Measurements from ENCODE around the gene TRPC6.
"Not testable (repeated sequence)": the region's sequence is repeated elsewhere in the genome, so short reads cannot be mapped to it uniquely, and the experiment has no call there.

Gene TRPC6

DNA sequence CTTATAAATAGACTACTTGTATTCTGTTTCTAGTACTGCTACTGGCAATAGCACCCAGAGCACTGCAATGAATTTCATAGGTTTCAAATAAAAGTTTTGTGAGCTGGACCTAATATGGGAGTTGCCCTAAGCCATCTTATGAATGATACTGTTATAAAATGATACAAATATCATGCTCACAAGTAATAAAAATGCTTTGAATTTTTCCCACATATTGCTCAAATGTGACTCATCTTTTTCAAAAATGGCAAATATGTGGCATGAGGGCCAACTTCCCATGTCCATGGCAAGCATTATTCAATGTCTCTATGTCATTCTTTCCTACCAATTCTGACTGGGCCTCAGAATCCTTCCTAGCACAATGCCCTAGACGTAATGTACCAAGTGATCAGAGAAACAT lies 137.6 kb downstream of the TRPC6 start:
- no peak for DNase-seq

DNA sequence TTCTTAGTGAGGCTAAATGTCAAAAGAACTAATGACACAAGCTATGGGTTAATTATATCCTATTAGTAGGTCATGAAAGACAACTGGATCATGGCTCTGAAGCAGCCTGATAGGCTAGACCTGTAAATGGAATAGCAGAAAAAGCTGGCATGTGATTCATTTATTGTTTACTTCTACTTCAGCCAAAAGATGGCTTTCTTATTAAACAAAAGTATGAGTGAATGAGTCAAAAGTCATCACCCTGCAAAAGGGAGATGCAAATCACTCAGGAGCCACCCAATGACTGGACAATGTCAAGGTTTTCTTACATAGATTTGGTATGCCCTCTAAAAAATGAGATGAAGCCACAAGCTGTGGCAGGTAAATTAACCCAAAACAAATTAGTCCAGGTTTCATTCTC lies 138.0 kb downstream of the TRPC6 start:
- DNase-seq: no peak

DNA sequence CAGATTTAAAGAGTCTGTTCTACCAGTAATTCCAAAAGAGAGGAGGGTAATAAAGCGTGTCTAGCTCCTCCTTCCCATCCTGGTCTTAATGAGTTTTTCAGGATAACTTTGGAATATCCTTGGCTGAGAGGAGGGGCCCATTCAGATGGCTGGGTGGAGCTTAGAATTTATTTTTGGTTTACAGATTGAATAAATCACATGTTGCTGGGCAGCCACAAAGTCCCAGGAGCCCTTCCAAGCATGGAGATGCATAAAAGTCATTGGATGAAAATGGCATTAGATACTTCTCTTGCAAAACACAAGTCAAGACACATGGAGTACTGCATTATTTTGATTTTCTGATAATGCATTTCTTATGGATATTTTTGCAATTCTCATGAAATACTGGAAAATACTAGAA lies 139.0 kb downstream of the TRPC6 start:
- no peak for DNase-seq

DNA sequence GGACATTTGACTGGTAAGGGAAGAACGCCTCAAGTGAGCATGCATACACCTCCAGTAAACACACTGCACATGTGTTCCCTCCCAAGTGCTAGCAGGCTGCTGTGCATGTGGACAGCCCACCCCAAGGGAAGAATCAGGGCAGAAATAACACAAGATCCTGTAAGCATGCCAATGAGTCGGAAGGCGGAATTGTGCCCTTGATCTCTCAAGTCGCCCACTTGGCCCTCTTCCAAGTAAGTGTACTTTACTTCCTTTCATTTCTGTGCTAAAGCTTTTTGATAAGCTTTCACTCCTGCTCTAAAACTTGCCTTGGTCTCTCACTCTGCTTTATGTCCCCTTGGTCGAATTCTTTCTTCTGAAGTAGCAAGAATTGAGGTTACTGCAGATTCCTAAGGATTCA lies 139.6 kb downstream of the TRPC6 start:
- no peak for DNase-seq

DNA sequence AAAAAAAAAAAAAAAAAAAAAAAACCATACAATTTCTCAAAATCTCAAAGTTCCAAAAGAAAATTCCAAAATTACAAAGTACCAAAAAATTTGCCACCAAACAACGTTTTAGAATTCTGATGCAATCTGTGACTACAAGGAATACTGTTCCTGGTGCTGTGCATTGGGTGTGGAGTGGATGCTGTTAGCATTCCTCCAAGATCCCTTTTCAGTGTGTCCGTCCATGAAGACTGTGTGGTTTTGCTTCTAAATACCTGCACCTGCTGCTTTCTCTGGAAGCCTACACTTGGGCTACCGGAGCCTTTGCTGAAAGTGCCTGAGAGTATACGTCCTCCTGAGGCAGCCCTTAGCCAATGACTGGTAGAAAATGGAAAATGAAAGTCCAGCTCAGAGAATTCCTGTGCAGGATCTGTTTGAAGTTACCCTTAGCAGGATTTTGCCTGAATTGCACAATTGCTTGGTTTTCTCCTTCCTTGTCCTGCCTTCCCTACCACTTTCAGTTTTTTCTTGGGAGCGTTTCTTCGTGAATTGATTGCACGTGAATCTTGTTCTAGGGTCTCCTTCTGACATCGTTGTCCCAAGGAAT lies 140.8 kb downstream of the TRPC6 start:
- no peak for DNase-seq

DNA sequence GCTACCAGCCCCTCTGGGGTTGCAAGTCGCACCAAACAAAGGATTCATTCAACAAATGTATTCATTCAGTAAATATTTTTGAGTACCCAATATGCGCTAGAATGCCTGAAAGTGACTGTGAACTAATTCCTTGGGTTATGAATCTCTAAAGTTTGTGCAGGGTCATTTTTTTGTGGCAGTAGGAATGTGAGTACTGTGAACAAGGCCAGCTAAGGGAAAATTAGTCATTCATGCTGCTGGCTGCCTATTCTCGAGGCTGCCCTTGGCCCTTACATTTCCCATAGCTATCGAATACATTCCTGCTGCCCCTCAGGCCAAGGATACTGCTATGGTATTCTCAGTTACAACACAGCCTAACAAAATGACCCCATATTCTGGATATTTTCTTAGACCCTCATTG lies 141.6 kb downstream of the TRPC6 start:
- no peak for DNase-seq

DNA sequence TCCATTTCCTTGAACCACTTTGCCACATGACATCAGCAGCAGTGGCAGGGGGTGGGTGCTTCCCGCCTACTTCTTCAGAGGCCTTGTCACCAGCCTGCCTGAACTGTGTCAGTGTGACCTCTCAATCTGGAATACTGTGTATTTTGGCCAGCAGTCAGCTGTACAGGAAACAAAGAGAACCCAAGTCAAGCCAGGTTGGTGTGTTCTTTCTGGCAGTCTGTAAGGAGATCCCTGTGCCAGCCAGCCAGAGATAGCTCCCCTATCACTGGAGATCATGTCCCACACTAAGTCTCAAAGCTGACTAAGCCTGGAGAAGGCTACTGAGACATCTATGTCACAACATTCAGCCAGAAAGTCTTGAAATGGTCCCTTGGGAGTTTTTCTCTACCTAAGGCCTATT lies 142.1 kb downstream of the TRPC6 start:
- DNase-seq: no peak

DNA sequence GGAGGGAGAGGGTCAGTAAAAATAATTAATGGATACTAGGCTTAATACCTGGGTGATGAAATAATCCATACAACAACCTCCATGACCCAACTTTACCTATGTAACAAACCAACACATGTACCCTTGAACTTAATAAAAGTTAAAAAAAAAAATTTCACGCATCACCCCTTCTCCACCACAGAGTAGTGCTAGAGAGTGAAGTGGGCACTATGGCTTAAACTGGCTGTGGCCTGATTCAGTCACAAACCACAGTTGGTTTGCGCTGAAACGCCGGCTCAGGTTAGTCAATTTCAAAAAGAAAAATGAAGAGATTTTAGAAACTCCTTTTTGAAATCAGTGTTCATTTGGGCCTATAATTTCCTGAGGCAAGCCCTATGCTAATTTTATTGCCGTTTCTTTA lies 144.3 kb downstream of the TRPC6 start:
- no peak for DNase-seq

DNA sequence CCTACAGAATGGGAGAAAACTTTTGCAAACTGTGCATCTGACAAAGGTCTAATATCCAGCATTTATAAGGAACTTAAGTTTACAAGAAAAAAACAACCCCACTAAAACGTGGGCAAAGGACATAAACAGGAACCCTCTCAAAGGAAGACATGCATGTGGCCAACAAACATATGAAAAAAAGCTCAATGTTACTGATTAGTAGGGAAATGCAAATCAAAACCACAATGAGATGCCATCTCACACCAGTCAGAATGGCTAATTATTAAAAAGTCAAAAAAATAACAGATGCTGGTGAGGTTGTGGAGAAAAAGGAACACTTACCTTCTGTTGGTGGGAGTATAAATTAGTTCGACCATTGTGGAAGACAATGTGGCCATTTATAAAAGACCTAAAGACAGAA lies 145.1 kb downstream of the TRPC6 start:
- not testable (repeated sequence) for DNase-seq

DNA sequence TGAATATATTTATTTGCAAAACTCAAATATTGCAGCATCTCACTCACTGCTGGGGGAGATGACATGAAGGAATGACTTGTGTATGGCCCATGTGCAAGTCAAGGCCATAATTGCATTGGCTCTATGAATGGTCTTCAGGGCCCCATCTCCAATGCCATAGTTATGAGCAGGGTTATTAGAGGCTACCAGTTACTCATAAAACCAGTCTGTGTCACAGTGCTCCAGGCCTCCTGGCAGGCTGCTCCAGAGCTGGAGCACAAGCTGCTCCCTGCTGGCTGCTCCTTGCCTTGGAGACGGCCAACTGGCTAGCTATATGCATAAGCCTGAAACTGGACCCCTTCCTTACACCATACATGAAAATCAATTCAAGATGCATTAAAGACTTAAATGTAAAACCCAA lies 145.7 kb downstream of the TRPC6 start:
- no peak for DNase-seq

DNA sequence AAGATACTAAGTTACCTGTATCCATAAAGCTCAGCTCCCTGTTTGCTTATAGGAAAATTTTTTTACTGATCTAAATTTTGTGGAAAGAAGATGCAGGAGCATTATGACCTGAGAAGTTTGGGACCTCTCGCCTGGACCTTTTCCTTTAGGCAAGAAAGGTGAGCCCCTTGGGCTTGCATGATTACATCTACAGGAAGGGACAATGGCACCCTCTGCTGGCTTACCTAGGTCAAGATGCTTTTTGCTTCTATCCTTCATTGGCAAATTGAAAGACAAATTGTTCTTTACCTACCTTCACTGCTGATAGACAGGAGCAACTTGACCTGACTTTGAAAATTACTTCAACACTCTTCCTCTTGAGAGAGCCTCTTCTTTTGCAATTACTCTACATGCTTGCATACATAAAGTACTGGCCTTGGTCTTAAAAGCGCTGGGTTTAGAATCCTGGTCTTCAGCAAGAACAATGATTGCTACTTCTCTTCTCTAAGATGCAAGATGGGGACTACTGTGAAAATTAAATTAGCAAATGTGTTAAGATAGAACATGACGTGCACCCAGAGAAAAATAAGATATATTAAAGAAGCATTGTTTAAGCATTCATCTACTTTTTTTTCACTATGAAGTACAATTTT lies 147.2 kb downstream of the TRPC6 start:
- DNase-seq: peak in 1 of 2 donors; percentile 3

DNA sequence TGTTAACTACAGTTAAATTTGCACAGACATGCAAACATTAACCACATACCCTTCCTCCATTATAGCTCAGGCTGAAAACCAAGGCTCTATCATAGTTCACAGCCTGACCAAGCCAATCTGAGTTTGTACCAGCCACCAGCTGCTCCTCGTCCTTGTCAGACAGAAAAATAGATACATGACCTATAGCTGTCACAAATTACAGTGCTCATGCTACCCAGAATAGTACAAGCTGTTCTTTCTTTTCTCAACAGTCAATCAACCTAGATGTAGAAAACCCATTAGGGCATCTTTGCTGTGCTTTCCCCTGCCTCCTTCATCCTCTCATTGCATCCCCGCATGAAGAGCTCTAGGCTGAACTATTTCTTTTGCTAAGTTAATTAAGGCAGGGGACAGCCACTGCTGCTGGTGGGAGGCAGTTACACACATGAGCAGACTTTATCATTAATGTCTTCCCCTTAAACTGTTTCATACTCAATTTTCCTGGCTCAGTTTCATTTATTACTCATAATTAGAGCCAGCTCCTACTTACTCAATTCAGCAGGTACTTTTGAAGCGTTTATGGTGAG lies 148.3 kb downstream of the TRPC6 start:
- no peak for DNase-seq

DNA sequence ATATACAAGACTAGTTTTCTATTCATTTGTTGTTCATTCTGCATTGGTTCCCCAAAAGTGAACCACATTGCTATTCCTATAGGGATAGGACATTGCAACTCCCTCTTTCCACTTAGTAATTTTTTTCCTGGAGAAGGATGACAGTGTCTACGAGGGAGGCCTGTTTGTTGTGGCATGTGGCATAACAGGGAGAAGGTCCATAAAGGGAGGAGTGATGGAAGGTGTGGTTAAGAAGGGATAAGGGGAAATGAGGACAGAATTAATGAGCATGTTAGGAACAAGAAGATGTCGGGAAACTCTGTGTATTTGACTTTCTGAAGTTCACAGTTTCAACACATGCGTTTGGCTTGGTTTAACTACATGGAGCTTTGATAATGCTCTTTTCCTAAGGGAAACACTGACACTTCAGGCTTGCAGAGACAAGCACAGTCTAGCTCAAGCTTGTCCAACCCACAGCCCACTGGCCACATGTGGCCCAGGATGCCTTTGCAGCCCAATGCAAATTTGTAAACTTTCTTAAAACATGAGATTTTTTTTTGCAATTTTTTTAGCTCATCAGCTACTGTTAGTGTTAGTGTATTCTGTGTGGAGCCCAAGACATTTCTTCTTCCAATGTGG lies 149.7 kb downstream of the TRPC6 start:
- no peak for DNase-seq

DNA sequence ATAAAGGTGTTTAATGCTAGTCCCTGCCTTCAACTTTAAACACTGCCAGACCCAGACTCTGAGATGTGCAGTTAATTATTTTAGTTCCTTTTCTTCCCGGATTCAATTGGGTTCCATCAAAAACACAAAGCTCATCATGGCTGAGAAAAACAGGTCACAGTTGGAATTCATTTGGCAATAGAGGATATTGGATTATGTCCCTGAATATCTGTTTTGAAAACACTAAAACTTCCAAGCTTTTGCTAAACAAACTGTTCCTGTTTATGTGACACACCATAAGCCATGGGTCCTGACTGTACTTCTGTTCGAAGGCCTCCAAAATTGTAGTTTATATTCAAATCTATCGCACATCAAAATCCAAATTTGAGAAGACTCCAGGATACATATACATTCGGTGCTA lies 150.7 kb downstream of the TRPC6 start:
- DNase-seq: no peak

DNA sequence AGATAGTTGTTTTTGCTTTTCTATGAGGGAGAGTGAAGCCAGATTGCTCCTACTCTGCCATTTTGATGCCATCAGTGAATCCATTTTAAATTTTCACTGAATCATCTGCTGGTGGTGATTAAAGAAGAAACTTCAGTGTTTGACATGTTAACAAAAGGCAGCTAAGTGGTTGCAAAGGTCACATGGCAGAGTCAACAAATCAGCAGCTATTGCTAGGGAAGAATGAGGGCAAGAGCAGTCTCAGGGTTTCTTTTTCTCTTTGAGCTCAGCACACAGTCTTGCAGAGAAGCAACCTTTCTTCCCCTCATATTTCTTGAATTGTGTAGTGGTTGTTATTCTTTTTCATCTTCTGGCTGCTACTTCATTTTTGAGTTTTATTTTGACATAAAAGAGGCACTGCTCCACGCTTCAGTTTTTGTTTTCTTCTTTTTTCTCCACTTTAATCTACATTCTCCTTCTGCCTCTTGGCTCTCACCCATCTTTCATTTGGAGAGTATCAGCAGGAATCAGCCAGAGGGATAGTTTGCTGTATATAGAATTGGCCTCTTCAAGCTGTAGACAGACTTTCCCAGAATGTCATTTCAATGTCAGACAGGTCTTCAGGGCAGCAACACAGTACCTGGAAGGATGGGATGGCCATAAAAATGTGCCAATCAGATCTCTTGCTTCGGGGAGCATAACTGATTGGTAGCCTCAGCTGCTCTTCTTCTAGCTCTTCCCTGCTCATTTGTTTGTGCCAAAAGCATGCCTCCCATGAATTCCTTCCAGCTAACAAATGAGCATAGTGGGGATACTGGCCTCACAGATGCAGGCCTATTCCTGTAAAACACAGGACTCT lies 153.9 kb downstream of the TRPC6 start:
- no peak for DNase-seq

DNA sequence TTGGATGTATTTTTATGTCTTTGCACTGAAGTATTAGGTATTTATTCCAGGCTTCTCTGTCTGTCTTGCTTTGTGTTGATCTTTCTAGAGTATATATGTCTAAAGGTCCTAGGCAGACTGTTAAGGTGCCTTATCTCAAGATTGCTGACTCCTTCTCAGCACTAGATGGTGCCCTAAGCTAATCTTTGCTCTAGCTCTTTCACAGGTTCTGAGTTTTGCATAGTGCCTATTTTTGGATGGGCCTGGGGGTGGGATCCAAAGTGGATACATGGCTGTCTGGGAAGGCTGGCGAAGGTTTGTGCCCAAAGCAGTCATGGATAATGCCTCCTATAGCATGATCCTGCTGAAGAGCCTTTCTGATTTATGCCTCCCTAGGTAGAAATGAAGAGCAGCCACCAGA lies 154.9 kb downstream of the TRPC6 start:
- no peak for DNase-seq

DNA sequence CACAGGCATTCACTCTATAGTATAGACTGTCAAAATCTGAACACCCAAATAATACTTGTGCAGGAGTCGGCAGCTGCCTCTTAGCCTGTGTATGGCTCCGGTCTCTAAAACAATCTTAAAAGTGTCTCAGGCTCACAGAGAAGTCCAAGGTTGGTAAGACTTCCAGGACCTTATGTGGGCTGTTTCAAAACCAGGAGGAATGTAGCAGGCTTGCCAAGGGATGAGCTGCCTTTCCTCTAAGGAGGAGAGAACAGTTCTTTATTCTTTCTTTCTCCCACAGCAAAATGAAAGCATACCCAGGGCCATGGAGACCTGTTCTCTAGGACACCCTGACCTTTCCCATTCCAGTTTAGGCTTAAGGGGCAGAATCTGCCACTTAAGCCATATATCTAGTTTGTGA lies 176.5 kb downstream of the TRPC6 start:
- no peak for DNase-seq

Data from hippocampal formation (tissue), 2 donors.